Gastrocnemius medialis (tissue), 4 donors: ENCODE results near the gene CREBL2. TPM values are rescaled to one million over a fixed set of nuclear protein-coding genes. Genes with fewer than 3 reads are reported as not detected.

ENCODE experiments used
- ATAC-seq, 2 donors: fragments of 150-250 bp; one replicate each; pipeline ENCODE4 v1.9.1; 2016
- DNase-seq, 2 donors: peaks; one replicate each; pipeline ENCODE4 v3.0.0-alpha.2; 2019
- H3K27ac ChIP-seq, 4 donors: fragments of 200-600 bp; sonication (generic); 1 replicate in 1 of 4; 2 replicates in 3 of 4; pipeline ENCODE4 v1.5.1; 2016 to 2018; ENCODE audit warnings: mild to moderate bottlenecking in 2 of 4, moderate library complexity in 1 of 4
- H3K27me3 ChIP-seq, 3 donors: fragments of 200-600 bp; sonication (generic) in 2 of 3; 1 replicate in 1 of 3; 2 replicates in 2 of 3; pipeline versions ENCODE4 v1.5.1 to v1.6.0; 2016 to 2019; ENCODE audit warnings: mild to moderate bottlenecking in 1 of 3, moderate library complexity in 1 of 3
- H3K36me3 ChIP-seq, 2 donors: fragments of 200-600 bp; sonication (generic) in 1 of 2; one replicate each; pipeline ENCODE4 v1.5.1; 2017 to 2018
- H3K4me1 ChIP-seq, 2 donors: fragments of 200-600 bp; sonication (generic) in 1 of 2; one replicate each; pipeline ENCODE4 v1.5.1; 2016 to 2017; ENCODE audit warnings: mild to moderate bottlenecking in 2 of 2
- H3K4me3 ChIP-seq, 4 donors: fragments of 200-600 bp; sonication (generic) in 3 of 4; 1 replicate in 1 of 4; 2 replicates in 3 of 4; pipeline ENCODE4 v1.5.1; 2016 to 2019; ENCODE audit warnings: mild to moderate bottlenecking in 2 of 4
- H3K9me3 ChIP-seq, 3 donors: fragments of 200-600 bp; sonication (generic) in 2 of 3; 1 replicate in 1 of 3; 2 replicates in 2 of 3; pipeline ENCODE4 v1.5.1; 2016 to 2019
- CTCF ChIP-seq, 5 experiments: fragments of 450-650 bp in 3 of 5; fragments of 200-600 bp in 2 of 5; sonication (generic) in 2 of 5; IDR thresholded peaks in 4 of 5; conservative IDR thresholded peaks in 1 of 5; 1 replicate in 4 of 5; 2 replicates in 1 of 5; pipeline ENCODE4 v1.5.1; 2016 to 2019; ENCODE audit warnings: antibody characterized with exemption in 5 of 5, mild to moderate bottlenecking in 3 of 5, moderate library complexity in 3 of 5
- POLR2A ChIP-seq, 2 donors: fragments of 450-650 bp; IDR thresholded peaks; one replicate each; pipeline ENCODE4 v1.6.1; 2017; ENCODE audit warnings: antibody characterized with exemption in 2 of 2, mild to moderate bottlenecking in 2 of 2, moderate library complexity in 2 of 2
- in situ Hi-C, 4 donors: fragments of 200-750 bp; cut with MboI; loops; one replicate each; pipeline versions ENCODE4 v1.15.0 to v1.8.0; 2017; ENCODE audit warnings: low sequenced_read_pairs in 4 of 4
- intact Hi-C: fragments of 100-400 bp; cut with DNase I; formaldehyde crosslinking; loops from one replicate; pipeline ENCODE4 v1.15.1; 2023; ENCODE audit warnings: low total_unique reads
- total RNA-seq, 4 donors: library from RNA; depleted of rRNA; stranded (reverse); fragments of >200 nt; gene quantifications; one replicate each; pipeline versions ENCODE4 v1.1.0 to v1.2.3, GENCODE V29; 2016

Gene CREBL2
- total RNA-seq, 4 donors from 2014 or later: 6.3 to 13.6 (median 10.3) TPM

GRCh38 chr12:12671850-12672660 lies 60.4 kb downstream of the CREBL2 start:
- H3K27ac ChIP-seq: no peak overlapping the region
- DNase-seq: no peak
- H3K36me3 ChIP-seq: no peaks in the 10 kb centered on the region
- in situ Hi-C loops: no loop called here
- H3K4me3 ChIP-seq: no peak overlapping the region
- no peak for TF ChIP-seq CTCF (IDR thresholded peaks at IDR 0.05 in 4 of 5, conservative IDR thresholded peaks at IDR 0.05 in 1 of 5)
- no peak for TF ChIP-seq POLR2A (IDR thresholded peaks at IDR 0.05)
- no peaks in the 10 kb centered on the region for H3K9me3 ChIP-seq
- no peaks in the 10 kb centered on the region for H3K4me1 ChIP-seq
- intact Hi-C loops: no loop called here
- no peak for ATAC-seq
- H3K27me3 ChIP-seq: no peaks in the 10 kb centered on the region

GRCh38 chr12:12673296-12673695 lies 61.6 kb downstream of the CREBL2 start:
- DNase-seq (no peak), ATAC-seq (no peak)
- Histone ChIP-seq H3K4me1 (no peaks in the 10 kb centered on the region), H3K9me3 (no peaks in the 10 kb centered on the region), H3K4me3 (no peak overlapping the region), H3K36me3 (no peaks in the 10 kb centered on the region), H3K27ac (no peak overlapping the region), H3K27me3 (no peaks in the 10 kb centered on the region)
- intact Hi-C loops (no loop called here), in situ Hi-C loops (no loop called here)
- no peak for TF ChIP-seq POLR2A (IDR thresholded peaks at IDR 0.05)
- no peak for TF ChIP-seq CTCF (IDR thresholded peaks at IDR 0.05 in 4 of 5, conservative IDR thresholded peaks at IDR 0.05 in 1 of 5)

GRCh38 chr12:12676605-12677004 lies 64.9 kb downstream of the CREBL2 start:
- Histone ChIP-seq H3K27ac (no peak overlapping the region), H3K36me3 (no peaks in the 10 kb centered on the region), H3K4me1 (no peaks in the 10 kb centered on the region), H3K9me3 (no peaks in the 10 kb centered on the region), H3K4me3 (no peak overlapping the region), H3K27me3 (no peaks in the 10 kb centered on the region)
- ATAC-seq (no peak), DNase-seq (no peak)
- intact Hi-C loops (no loop called here), in situ Hi-C loops (no loop called here)
- TF ChIP-seq POLR2A (IDR thresholded peaks at IDR 0.05) (no peak), CTCF (IDR thresholded peaks at IDR 0.05 in 4 of 5, conservative IDR thresholded peaks at IDR 0.05 in 1 of 5) (no peak)

GRCh38 chr12:12681061-12681765 lies 69.5 kb downstream of the CREBL2 start:
- H3K9me3 ChIP-seq: no peaks in the 10 kb centered on the region
- no peak overlapping the region for H3K27ac ChIP-seq
- no peaks in the 10 kb centered on the region for H3K36me3 ChIP-seq
- peaks cover 0 to 6% of the 10 kb centered on the region in 2 donors for H3K4me1 ChIP-seq
- no peaks in the 10 kb centered on the region for H3K27me3 ChIP-seq
- H3K4me3 ChIP-seq: no peak overlapping the region
- no peak for DNase-seq
- ATAC-seq: no peak
- in situ Hi-C loops: no loop called here
- TF ChIP-seq CTCF (IDR thresholded peaks at IDR 0.05 in 4 of 5, conservative IDR thresholded peaks at IDR 0.05 in 1 of 5) (no peak), POLR2A (IDR thresholded peaks at IDR 0.05) (no peak)
- intact Hi-C loops: no loop called here
